ENCODE data around the gene NINJ1. TPM values are rescaled to one million over a fixed set of nuclear protein-coding genes. Genes with fewer than 3 reads are reported as not detected.

The NINJ1 gene
- polyA plus RNA-seq, 1 of the 3 experiments (the other 2 are of a cell fraction) = 31.7 TPM

DNA sequence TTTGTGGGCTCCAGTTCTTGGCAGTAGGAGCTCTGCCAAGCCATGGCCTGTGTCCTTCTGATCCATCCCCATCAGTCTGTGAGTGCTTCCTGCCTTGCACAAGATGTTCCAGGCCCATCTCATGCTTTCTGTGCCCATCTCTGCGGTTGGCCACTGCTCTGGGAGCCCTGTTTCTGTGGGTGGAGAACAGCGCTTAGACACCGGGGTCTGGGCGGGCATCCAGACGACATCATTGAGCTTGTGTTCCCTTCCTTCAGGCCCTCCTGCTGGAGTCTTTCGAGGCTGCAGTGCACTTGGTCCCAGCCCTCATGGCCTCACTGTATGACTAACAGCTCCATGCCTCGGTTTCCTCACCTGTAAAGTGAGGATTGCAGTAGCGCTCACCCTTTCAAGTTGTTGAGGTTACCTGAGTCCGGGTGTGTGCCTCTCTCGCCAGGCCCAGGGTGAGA, 52.9 kb downstream of the NINJ1 start:
- TF ChIP-seq RAD21 (IDR thresholded peaks at IDR 0.05; ENCODE audit: low read length) (no peak), RCOR1 (IDR thresholded peaks at IDR 0.05; ENCODE audit: low read length) (no peak), SMC3 (IDR thresholded peaks at IDR 0.05; ENCODE audit: low read depth, low read length) (no peak), NFIC (IDR thresholded peaks at IDR 0.05; ENCODE audit: borderline replicate concordance) (no peak), ELF1 (IDR thresholded peaks at IDR 0.05) (no peak)
- TF ChIP-seq, protein P1, sequence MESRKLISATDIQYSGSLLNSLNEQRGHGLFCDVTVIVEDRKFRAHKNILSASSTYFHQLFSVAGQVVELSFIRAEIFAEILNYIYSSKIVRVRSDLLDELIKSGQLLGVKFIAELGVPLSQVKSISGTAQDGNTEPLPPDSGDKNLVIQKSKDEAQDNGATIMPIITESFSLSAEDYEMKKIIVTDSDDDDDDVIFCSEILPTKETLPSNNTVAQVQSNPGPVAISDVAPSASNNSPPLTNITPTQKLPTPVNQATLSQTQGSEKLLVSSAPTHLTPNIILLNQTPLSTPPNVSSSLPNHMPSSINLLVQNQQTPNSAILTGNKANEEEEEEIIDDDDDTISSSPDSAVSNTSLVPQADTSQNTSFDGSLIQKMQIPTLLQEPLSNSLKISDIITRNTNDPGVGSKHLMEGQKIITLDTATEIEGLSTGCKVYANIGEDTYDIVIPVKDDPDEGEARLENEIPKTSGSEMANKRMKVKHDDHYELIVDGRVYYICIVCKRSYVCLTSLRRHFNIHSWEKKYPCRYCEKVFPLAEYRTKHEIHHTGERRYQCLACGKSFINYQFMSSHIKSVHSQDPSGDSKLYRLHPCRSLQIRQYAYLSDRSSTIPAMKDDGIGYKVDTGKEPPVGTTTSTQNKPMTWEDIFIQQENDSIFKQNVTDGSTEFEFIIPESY (IDR thresholded peaks at IDR 0.05; ENCODE audit: borderline replicate concordance, low read depth) = no peak
- Histone ChIP-seq H3F3A (replicated peaks; ENCODE audit: insufficient read depth) (no peaks in the 10 kb centered on the region), H3K9ac (no peak overlapping the region), H3K27ac (ENCODE audit: low read depth in 2 of 2, low read length in 1 of 2) (no peak overlapping the region), H3K36me3 (replicated peaks in 1 of 2; ENCODE audit: control insufficient read depth in 1 of 2, insufficient read depth in 2 of 2, low read length in 1 of 2) (no peaks in the 10 kb centered on the region), H4K20me1 (ENCODE audit: insufficient read depth) (no peaks in the 10 kb centered on the region), H3K9me3 (no peaks in the 10 kb centered on the region), H3K4me1 (ENCODE audit: control insufficient read depth in 1 of 2, insufficient read depth in 2 of 2, low read depth in 1 of 2, low read length in 1 of 2) (peaks cover 0 to 7% of the 10 kb centered on the region in 2 experiments; a peak in 1 of 4 replicates), H2AFZ (ENCODE audit: low read depth) (no peak overlapping the region), H3K9me2 (no peaks in the 10 kb centered on the region), H3K4me2 (no peak overlapping the region), H3K79me2 (ENCODE audit: insufficient read depth) (no peaks in the 10 kb centered on the region), H3K27me3 (ENCODE audit: insufficient read depth) (no peaks in the 10 kb centered on the region), H3K4me3 (ENCODE audit: low read depth in 2 of 2, low read length in 1 of 2) (no peak overlapping the region)
- CTCF ChIA-PET = interaction anchor here (0.7 to 1.4 kb wide), 2 partner anchors 10 to 55 kb away, joined by 4 read pairs; no protein-coding TSS in a partner anchor
- 80% methylated on average over 10 of the region's 10 CpGs for WGBS (ENCODE audit: low lambda C conversion rate)
- DNase-seq = peak; percentile 17
- POLR2A ChIA-PET = interaction anchor here (3.1 kb wide), 1 partner anchor 14 kb away, joined by 6 read pairs; no protein-coding TSS in a partner anchor

DNA sequence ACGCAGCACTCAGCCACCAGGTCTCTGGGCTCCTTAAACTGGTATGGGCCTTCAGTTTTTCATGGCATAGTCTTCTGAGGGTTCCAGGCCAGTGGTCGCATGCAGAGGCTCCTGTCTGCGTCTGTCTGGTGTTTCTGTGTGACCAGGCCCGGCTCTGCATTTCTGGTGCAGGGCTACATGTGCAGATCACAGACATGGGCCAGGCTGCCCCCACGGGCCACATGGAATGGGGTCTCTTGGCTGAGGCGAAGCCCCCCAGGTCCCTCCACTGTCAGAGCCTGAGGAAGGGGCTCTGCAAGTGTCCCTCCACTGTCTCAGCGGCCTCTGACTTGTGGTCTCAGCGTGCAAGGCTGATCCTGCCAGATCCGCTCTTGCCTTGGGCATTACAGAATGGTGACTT, 53.6 kb downstream of the NINJ1 start:
- POLR2A ChIA-PET = interaction anchor here (3.1 kb wide), 1 partner anchor 15 kb away, joined by 6 read pairs; no protein-coding TSS in a partner anchor
- H3K9me3 ChIP-seq = no peaks in the 10 kb centered on the region
- WGBS (ENCODE audit: low lambda C conversion rate) = 90% methylated on average over 6 of the region's 9 CpGs
- no peak overlapping the region for H2AFZ ChIP-seq (ENCODE audit: low read depth)
- no peak overlapping the region for H3K4me3 ChIP-seq (ENCODE audit: low read depth in 2 of 2, low read length in 1 of 2)
- no peaks in the 10 kb centered on the region for H4K20me1 ChIP-seq (ENCODE audit: insufficient read depth)
- H3K27me3 ChIP-seq (ENCODE audit: insufficient read depth) = no peaks in the 10 kb centered on the region
- no peak overlapping the region for H3K27ac ChIP-seq (ENCODE audit: low read depth in 2 of 2, low read length in 1 of 2)
- H3K4me2 ChIP-seq = no peak overlapping the region
- no peak overlapping the region for H3K9ac ChIP-seq
- no peak for DNase-seq
- peaks cover 0 to 7% of the 10 kb centered on the region in 2 experiments; a peak in 1 of 4 replicates for H3K4me1 ChIP-seq (ENCODE audit: control insufficient read depth in 1 of 2, insufficient read depth in 2 of 2, low read depth in 1 of 2, low read length in 1 of 2)
- H3F3A ChIP-seq (replicated peaks; ENCODE audit: insufficient read depth) = no peaks in the 10 kb centered on the region
- CTCF ChIA-PET = no interaction called here
- TF ChIP-seq TEAD4 (IDR thresholded peaks at IDR 0.05; ENCODE audit: borderline replicate concordance, insufficient read depth) = no peak
- TF ChIP-seq, protein P2, sequence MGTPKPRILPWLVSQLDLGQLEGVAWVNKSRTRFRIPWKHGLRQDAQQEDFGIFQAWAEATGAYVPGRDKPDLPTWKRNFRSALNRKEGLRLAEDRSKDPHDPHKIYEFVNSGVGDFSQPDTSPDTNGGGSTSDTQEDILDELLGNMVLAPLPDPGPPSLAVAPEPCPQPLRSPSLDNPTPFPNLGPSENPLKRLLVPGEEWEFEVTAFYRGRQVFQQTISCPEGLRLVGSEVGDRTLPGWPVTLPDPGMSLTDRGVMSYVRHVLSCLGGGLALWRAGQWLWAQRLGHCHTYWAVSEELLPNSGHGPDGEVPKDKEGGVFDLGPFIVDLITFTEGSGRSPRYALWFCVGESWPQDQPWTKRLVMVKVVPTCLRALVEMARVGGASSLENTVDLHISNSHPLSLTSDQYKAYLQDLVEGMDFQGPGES (IDR thresholded peaks at IDR 0.05; ENCODE audit: low read depth, low read length) = no peak
- TF ChIP-seq, protein P3, sequence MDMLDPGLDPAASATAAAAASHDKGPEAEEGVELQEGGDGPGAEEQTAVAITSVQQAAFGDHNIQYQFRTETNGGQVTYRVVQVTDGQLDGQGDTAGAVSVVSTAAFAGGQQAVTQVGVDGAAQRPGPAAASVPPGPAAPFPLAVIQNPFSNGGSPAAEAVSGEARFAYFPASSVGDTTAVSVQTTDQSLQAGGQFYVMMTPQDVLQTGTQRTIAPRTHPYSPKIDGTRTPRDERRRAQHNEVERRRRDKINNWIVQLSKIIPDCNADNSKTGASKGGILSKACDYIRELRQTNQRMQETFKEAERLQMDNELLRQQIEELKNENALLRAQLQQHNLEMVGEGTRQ (IDR thresholded peaks at IDR 0.05; ENCODE audit: borderline replicate concordance, low read depth, low read length) = no peak
- no peak for TF ChIP-seq FOSL2 (IDR thresholded peaks at IDR 0.05; ENCODE audit: borderline replicate concordance, low read depth)
- TF ChIP-seq RXRA (IDR thresholded peaks at IDR 0.05; ENCODE audit: borderline replicate concordance, low read depth) = no peak
- TF ChIP-seq GATA2 (CRISPR knock-in tag; IDR thresholded peaks at IDR 0.05) = no peak
- TF ChIP-seq GABPA (IDR thresholded peaks at IDR 0.05; ENCODE audit: low read depth) = no peak
- no peak for TF ChIP-seq SMC3 (IDR thresholded peaks at IDR 0.05; ENCODE audit: low read depth, low read length)
- TF ChIP-seq, protein P4, sequence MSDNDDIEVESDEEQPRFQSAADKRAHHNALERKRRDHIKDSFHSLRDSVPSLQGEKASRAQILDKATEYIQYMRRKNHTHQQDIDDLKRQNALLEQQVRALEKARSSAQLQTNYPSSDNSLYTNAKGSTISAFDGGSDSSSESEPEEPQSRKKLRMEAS (IDR thresholded peaks at IDR 0.05; ENCODE audit: low read depth) = no peak
- no peak for TF ChIP-seq RAD21 (IDR thresholded peaks at IDR 0.05; ENCODE audit: low read length)
- TF ChIP-seq, protein P5, sequence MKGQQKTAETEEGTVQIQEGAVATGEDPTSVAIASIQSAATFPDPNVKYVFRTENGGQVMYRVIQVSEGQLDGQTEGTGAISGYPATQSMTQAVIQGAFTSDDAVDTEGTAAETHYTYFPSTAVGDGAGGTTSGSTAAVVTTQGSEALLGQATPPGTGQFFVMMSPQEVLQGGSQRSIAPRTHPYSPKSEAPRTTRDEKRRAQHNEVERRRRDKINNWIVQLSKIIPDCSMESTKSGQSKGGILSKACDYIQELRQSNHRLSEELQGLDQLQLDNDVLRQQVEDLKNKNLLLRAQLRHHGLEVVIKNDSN (IDR thresholded peaks at IDR 0.05; ENCODE audit: borderline replicate concordance, low read depth) = no peak
- TF ChIP-seq, protein P6, sequence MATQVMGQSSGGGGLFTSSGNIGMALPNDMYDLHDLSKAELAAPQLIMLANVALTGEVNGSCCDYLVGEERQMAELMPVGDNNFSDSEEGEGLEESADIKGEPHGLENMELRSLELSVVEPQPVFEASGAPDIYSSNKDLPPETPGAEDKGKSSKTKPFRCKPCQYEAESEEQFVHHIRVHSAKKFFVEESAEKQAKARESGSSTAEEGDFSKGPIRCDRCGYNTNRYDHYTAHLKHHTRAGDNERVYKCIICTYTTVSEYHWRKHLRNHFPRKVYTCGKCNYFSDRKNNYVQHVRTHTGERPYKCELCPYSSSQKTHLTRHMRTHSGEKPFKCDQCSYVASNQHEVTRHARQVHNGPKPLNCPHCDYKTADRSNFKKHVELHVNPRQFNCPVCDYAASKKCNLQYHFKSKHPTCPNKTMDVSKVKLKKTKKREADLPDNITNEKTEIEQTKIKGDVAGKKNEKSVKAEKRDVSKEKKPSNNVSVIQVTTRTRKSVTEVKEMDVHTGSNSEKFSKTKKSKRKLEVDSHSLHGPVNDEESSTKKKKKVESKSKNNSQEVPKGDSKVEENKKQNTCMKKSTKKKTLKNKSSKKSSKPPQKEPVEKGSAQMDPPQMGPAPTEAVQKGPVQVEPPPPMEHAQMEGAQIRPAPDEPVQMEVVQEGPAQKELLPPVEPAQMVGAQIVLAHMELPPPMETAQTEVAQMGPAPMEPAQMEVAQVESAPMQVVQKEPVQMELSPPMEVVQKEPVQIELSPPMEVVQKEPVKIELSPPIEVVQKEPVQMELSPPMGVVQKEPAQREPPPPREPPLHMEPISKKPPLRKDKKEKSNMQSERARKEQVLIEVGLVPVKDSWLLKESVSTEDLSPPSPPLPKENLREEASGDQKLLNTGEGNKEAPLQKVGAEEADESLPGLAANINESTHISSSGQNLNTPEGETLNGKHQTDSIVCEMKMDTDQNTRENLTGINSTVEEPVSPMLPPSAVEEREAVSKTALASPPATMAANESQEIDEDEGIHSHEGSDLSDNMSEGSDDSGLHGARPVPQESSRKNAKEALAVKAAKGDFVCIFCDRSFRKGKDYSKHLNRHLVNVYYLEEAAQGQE (IDR thresholded peaks at IDR 0.05; ENCODE audit: low read depth, low read length) = no peak
- no peak for TF ChIP-seq SIN3A (IDR thresholded peaks at IDR 0.05; ENCODE audit: borderline replicate concordance, low read depth, low read length)
- no peak for TF ChIP-seq ELF1 (IDR thresholded peaks at IDR 0.05)
- no peak for TF ChIP-seq TAF1 (IDR thresholded peaks at IDR 0.05; ENCODE audit: borderline replicate concordance, low read depth, low read length)
- TF ChIP-seq JUND (IDR thresholded peaks at IDR 0.05) = no peak
- no peaks in the 10 kb centered on the region for H3K9me2 ChIP-seq
- no peaks in the 10 kb centered on the region for H3K79me2 ChIP-seq (ENCODE audit: insufficient read depth)
- H3K36me3 ChIP-seq (replicated peaks in 1 of 2; ENCODE audit: control insufficient read depth in 1 of 2, insufficient read depth in 2 of 2, low read length in 1 of 2) = no peaks in the 10 kb centered on the region

Data from SK-N-SH (cell line).